ENCODE data around the gene LRMDA. TPM values are rescaled to one million over a fixed set of nuclear protein-coding genes. Genes with fewer than 3 reads are reported as not detected.

The LRMDA gene
- total and polyA plus RNA-seq, 2 donors (not counting 3 experiments of a cell fraction or from before 2014, with no cell fraction given) = 9.7 to 18.0 TPM

- dilution Hi-C loops (cut with MboI; ENCODE audit: extremely low pct_ligation_motif_present, low sequenced_read_pairs) = no loop called here
- no TSS peak for BruUV-seq (replicated peaks)
- Histone ChIP-seq H3K27me3 (ENCODE audit: control insufficient read depth in 2 of 2, insufficient read depth in 2 of 2, low read length in 2 of 2) (no peaks in the 10 kb centered on the region), H2AFZ (ENCODE audit: low read depth, low read length) (no peak overlapping the region), H3K36me3 (ENCODE audit: control insufficient read depth in 2 of 2, extremely low read depth in 1 of 2, insufficient read depth in 2 of 2, low read length in 2 of 2) (no peaks in the 10 kb centered on the region), H3K27ac (ENCODE audit: insufficient read depth, low read depth, low read length) (no peak overlapping the region), H3K9me3 (replicated peaks; ENCODE audit: control insufficient read depth, insufficient read depth, low read length) (no peaks in the 10 kb centered on the region), H3K4me2 (ENCODE audit: insufficient read depth, low read length) (no peak overlapping the region), H3K4me1 (ENCODE audit: control insufficient read depth, extremely low read depth, insufficient read depth, low read length) (no peaks in the 10 kb centered on the region), H3K4me3 (replicated peaks in 1 of 3; ENCODE audit: insufficient read depth in 1 of 3, low read depth in 1 of 3, low read length in 3 of 3) (no peak overlapping the region), H4K20me1 (replicated peaks; ENCODE audit: control insufficient read depth, extremely low read depth, insufficient read depth, low read length) (no peaks in the 10 kb centered on the region), H3K79me2 (ENCODE audit: control insufficient read depth, insufficient read depth, low read length) (no peaks in the 10 kb centered on the region), H3K9ac (replicated peaks; ENCODE audit: extremely low read depth, insufficient read depth, low read length) (no peak overlapping the region), H3K9me1 (replicated peaks; ENCODE audit: control insufficient read depth, extremely low read depth, insufficient read depth, low read length) (no peaks in the 10 kb centered on the region)
- TF ChIP-seq EZH2 (IDR thresholded peaks at IDR 0.05; ENCODE audit: borderline replicate concordance, low read depth, low read length, severe bottlenecking) = no peak
- no peak for TF ChIP-seq POLR2AphosphoS5 (IDR thresholded peaks at IDR 0.05; ENCODE audit: insufficient read depth, low read depth, low read length)
- TF ChIP-seq MYC (IDR thresholded peaks at IDR 0.05; ENCODE audit: low read depth, low read length) = no peak
- TF ChIP-seq CTCF (IDR thresholded peaks at IDR 0.05; ENCODE audit: extremely low read depth in 1 of 2, insufficient read depth in 1 of 2, low read depth in 1 of 2, low read length in 2 of 2) = no peak
- no peak for TF ChIP-seq MAX (IDR thresholded peaks at IDR 0.05; ENCODE audit: insufficient read depth, insufficient read length)
- TF ChIP-seq JUN (IDR thresholded peaks at IDR 0.05; ENCODE audit: borderline replicate concordance, insufficient read depth, insufficient read length, low read depth) = no peak
- DNase-seq (ENCODE audit: low read depth, low spot score) (no peak), FAIRE-seq (no peak)
- POLR2A ChIA-PET = no interaction called here
- CTCF ChIA-PET = no interaction called here
- intact Hi-C loops (cut with micrococcal nuclease) = no loop called here
Observed at GRCh38 chr10:75709811-75710210, 278.4 kb downstream of the LRMDA start.
